HG02610 (cell line): ENCODE results near the gene TMEM138.

Source experiments
- ATAC-seq: cut with Tn5 transposase; IDR thresholded peaks from one replicate; pipeline ENCODE4 v1.9.1; 2021; ENCODE audit warnings: mild to moderate bottlenecking, moderate library complexity; ENCODE audit not compliant: unreplicated experiment

Gene TMEM138

GRCh38 chr11:61404103-61404502, 41.9 kb downstream of the TMEM138 start:
- ATAC-seq, result no peak

GRCh38 chr11:61404641-61405040, 42.5 kb downstream of the TMEM138 start:
- no peak for ATAC-seq

- ATAC-seq, result no peak
Observed at GRCh38 chr11:61406067-61406466, 43.9 kb downstream of the TMEM138 start.

DNA sequence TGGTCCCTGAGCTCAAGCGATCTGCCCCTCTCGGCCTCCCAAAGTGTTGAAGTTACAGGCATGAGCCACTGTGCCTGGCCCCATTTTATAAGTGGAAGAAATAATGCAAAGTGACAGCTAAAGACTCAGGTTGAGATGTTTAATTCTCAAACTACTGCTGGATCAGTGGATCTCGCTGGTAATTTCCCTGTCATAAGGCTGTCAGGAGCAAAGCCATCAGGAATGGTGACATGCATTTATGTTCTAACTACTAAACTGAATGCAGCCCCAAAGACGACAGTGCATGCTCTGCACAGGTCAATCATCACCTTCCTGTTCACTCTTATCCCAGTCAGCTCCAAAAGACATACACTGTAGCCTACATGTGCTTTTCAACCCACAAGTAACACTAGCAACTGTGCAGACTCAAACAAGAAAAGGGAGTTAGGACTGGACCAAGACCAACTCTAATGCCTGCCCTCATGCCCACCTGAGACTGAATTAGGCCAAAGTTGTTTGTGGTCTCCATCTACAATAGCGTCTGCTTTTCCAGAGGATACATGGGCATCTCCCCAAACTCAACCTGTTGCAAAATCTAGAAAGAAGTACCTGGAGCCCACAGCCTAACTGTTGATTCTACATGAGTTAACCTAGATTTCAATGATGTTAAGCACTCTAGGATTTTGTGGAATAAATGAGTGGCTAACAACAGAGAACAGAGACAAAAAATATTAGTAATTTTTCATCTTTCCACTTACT, 45.0 kb downstream of the TMEM138 start:
- no peak for ATAC-seq

DNA sequence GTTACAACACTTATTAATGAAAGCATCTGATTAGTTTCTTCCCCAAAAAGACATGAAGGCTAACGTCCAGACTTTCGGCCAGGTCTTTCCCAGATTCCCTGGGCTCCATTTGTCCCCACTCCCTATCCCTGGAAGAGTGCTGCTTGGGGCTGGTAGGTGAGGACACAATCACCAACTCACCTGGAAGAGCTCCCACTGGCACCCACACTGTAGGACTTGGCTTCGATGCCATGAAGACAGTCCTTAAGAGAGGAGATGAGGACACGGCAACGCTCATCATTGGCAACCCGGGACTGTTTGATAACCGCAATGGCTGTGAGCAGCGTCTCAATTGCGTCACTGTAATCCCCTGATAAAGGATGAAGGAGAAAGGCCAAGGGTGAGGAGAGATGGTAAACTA, 49.4 kb downstream of the TMEM138 start:
- no peak for ATAC-seq

GRCh38 chr11:61413496-61413895, 51.3 kb downstream of the TMEM138 start:
- no peak for ATAC-seq

DNA sequence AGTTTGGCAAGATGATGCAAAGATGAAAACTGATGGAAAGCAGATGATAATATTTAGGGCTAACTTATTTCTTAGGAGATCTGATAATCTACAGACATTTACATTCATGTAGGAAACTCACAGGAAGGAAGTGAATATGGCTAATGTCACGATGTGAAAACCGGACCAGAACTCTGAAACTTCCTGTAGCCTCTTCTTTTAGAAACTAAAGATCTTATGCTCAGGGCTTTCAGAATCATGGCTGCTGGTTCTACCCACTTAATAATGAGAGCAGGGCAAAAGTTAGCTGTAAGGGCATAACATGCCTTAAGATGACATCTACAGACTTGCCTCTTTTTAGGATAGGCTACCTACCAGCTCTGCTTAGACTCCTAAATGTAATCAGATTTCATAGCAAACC, 52.4 kb downstream of the TMEM138 start:
- no peak for ATAC-seq

DNA sequence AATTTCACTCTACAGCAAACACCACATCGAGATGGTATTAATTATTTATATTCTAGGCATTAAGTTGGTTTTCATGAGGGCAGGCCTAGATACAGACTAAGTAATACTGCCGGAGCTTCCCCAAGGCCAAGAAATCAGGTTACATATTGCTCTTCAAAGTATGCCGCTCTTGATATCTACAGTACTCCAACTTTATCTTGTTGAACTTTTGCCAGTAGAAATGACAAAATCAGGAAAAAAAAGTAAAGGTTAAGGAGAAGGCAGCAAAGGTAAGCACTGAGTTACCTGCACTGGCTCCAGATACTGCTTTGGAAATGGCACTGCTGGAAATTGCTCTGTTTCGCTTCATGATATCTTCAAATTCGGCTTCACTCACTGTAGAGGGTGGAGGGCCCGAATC, 53.2 kb downstream of the TMEM138 start:
- ATAC-seq, result no peak

DNA sequence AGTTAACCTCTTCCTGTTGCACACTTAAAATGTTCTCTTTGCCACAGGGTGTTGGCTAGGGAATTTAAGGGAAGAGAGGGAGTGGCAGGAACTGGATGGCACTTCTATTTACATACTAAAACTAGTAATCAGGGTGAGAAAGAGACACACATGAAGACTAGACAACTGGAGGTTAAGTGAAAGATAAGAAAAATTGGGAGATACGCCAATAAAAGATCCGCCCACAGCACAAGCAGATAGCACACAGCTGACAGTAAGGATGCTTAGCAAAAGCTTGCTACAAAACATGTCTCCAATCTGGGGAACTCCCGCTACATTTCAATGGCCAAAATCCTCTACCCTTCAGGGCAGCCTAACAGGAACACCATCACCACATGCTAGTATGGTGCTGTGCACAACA, 54.8 kb downstream of the TMEM138 start:
- ATAC-seq, result no peak

DNA sequence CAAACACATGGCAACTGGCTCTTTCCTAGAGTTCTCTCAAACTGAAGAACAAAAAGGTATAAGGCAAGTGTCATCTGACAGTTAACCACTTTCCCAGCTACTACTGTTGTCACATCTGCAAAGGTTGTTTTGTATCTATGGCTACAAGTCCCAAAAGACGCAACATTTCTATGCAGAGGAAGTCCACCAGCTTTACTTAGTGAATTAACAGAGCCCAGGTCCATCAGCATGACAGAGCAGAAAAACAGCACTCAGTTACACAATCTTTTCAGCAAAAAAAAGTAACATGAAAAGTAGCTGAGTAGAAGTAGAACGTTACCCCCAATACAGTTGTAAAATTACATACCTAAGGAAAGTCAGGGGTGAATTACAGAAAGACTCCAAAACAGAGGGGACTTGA, 55.5 kb downstream of the TMEM138 start:
- ATAC-seq, result no peak

DNA sequence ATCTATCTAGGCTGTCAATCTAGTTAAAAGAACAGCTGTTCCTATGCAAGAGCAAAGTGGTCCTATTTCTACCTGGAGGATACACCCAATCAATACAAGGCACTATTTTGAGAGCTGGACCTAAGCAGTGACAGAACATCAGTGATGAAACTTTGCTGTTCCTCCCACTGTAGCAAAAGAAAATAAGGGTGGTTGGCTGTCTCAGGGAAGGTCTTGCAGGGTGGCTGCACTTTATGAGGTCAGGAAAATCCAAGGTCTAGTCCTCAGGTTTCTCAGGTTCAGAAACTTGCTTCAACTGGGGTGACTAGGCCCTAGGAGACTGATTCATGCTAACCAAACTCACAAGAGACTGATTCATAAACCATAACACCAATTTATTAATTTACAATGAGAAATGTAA, 56.0 kb downstream of the TMEM138 start:
- ATAC-seq, result no peak
